Renal cortex interstitium (tissue), 11 donors: ENCODE results near the gene RIGI. TPM values are rescaled to one million over a fixed set of nuclear protein-coding genes. Genes with fewer than 3 reads are reported as not detected.

ENCODE experiments used
- DNase-seq, 11 donors: peaks; one replicate each; pipeline ENCODE4 v3.0.0-alpha.2; 2013; ENCODE audit warnings: low read depth in 9 of 11, low spot score in 4 of 11; ENCODE audit errors: extremely low read depth in 1 of 11
- polyA plus RNA-seq, 3 donors: library from polyadenylated mRNA; unstranded; fragments of 120-200 nt; gene quantifications; one replicate each; pipeline ENCODE4 v1.2.1, GENCODE V29; 2013; ENCODE audit not compliant: insufficient read length in 3 of 3

RIGI gene
- polyA plus RNA-seq, 3 donors = 10.9 to 13.6 (median 13.4) TPM

- DNase-seq = no peak
Measured at GRCh38 chr9:32483343-32483742, 42.7 kb downstream of the RIGI start.

Other genes starting within 250 kb of the RIGI start
- gene ACO1, start 141.6 kb downstream of the RIGI start, polyA plus RNA-seq = 10 to 100 TPM; 43.6 to 52.0 (median 50.0) TPM
- gene SMIM27, start 26.1 kb upstream of the RIGI start, polyA plus RNA-seq = 10 to 100 TPM; 14.7 to 18.0 (median 17.0) TPM
- gene TOPORS, start 26.4 kb upstream of the RIGI start, polyA plus RNA-seq = 10 to 100 TPM; 30.0 to 38.4 (median 30.5) TPM
- gene NDUFB6, start 47.0 kb upstream of the RIGI start, polyA plus RNA-seq = 10 to 100 TPM; 73.0 to 83.6 (median 78.9) TPM
- under 1 TPM; 0.08 to 0.15 (median 0.09) TPM for gene TAF1L, start 109.5 kb upstream of the RIGI start, polyA plus RNA-seq